ENCODE results near the gene TBC1D4.
"Not testable (repeated sequence)": the region's sequence is repeated elsewhere in the genome, so short reads cannot be mapped to it uniquely, and the experiment has no call there.

TBC1D4 gene

DNA sequence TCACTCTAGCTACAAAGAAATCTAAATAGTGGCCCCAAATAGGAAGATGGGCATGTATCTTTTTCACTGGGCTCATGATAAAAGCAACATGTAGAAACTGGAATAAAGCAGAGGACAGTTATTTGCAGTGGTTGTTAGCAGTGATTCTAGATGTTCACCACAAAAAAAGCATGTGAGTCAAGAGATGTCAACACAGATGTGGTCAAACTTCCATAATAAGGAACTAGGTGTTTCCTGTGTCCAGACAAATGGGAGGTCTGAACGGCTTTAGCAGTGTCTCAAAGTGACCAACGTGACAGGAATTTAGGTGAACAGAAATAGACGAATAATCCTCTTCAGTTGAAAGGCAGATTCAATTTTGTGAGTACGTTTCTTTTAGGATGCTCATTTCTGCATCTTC is 162.7 kb downstream of the TBC1D4 start:
- DNase-seq (ENCODE audit: low read depth), result peak; percentile 19

DNA sequence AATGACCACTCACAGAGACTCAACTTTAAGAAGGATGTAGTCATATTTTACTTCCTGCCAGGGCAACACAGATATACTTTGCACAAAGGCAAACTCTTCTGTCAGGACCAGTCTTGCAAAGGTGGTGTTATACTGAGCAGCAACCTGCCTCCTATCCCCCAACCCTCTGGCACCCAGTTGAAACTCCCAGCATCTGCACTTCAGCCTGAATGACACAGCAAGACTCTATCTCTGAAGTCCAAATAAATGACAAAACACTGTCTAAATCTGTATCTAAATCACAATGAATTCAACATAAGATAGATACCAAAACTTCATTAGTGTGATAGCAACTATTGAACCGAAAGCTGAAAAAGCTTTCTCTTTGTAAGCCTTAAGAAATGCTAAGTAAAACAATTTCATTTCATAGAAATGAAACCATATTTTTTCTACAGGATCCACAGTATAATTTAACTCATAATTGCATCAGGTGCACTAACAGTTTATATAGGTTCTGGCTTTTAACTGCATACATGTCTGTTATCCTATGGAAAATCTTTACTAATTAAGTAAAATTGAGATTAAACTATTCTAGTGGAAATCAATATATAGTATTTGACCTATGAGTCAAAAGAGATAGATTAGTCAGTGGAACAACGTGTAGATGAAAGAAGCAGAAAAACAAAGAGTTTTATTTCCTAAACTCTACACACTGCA is 163.7 kb downstream of the TBC1D4 start:
- DNase-seq (ENCODE audit: low read depth), result no peak

DNA sequence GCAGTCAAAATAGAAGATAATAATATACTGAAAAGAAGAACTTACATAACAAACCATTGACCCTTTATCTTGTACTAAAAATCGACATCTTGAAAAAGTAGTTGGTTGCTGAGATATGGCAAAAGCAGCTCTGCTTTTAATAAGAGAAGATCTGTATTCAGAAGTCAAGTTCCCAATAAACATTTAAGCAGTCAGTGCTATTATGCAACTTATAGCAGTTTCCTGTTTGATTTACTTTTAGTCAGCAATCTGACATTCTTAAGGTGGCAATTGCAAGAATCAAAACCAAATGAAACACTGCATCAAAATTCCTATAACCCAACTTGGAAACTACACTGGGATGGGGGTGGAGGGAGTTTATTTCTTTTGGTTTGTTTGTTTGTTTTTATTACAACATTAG is 165.5 kb downstream of the TBC1D4 start:
- no peak for DNase-seq (ENCODE audit: low read depth)

DNA sequence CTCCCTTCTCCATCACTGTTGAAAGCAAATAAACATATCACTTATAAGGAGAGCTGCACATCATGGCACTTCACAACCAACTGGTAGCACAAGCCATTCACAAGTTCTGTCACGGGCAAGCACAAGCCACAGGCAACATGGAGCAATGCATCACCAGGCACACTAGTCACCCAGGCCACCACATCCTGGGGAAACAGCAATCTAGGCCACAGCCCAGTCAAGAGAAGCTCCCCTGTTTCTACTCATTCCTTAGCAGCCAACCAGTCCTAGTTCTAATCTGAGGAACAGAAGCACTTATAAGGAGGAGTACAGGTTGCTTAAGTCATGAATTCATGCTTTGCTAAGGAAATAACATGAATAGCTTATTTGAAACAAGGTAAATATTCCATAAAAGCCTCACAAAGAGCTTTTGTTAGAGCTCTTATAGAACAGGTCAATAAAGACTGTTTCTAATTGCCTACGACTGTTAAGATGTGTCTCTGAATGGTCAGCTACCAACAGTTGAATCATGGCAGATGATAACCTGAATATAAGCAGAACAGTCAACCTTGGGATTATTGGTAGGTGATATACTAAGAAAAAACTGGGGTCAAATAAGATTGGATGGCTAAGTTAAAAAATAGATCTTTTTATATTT is 169.0 kb downstream of the TBC1D4 start:
- DNase-seq (ENCODE audit: low read depth), result no peak

DNA sequence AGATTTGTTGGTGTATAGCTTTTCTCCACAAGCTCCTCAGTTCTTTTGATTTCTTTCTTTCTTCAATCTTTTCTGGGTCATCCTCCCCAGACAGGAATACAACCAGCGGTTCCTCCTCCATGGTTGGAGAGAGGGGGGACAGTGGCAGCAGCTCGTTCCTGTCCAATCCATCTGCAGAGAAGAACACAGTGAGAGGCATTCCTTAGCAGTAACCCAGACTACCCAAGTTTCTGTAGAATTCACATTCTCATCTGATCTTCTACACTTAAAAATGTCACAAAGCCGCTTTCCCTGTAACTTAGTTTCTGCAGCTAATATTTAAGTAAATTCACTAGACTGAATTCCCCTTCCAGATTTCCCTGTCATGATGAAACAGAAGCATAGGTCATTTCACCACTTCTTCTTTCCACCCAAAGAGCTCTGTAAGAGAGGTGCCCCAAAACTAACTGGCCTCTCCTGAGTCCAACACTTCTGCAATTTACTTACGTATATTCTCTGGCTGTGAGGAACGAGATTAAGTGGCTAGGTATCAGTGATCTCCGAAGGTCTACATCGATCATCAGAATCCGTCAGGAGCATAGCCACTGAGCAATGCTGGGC is 171.9 kb downstream of the TBC1D4 start:
- no peak for DNase-seq (ENCODE audit: low read depth)

DNA sequence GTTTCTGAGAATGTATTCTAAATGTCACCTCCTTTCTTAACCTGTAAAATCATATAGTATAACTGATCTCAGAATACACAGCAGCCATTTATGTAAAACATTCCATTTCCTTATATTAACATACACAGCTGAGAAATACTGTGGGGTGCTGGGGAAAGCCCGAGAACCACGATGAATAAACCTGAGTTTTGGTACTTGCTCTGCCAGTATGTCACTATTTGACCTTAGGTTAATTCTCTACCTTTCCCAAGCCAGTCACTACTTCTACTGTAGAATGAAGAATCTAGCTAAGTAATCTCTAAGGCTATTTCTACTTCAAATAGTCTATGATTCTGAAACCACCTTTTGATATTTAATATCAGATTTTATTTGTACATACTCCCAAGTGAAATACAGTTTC is 173.7 kb downstream of the TBC1D4 start:
- no peak for DNase-seq (ENCODE audit: low read depth)

DNA sequence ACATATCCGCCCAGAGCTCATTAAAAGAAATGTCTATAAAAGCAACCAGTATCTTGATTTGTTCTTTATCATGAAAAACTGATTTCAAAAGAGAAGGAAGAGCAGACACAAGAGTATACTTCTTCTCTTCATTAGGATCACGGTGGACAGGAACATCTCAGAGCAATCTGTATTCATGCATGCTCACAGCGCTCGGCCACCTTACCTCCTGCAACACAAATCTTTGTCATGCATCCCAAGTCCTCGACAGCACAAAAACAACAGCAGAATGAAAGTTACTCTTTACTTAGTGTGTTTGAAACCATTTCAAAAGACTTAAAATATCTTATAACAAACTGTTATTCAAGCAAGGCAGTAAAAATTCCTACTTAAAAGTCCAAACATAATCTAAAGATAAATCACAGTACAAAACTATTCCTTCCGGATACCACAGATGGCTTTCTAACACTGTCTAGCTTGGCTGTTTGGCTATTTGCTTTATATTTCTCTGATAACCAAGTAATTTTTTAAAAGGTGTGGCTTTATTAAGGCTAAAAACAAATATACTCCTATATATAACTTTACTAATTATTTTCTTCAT is 174.5 kb downstream of the TBC1D4 start:
- DNase-seq (ENCODE audit: low read depth), result no peak

DNA sequence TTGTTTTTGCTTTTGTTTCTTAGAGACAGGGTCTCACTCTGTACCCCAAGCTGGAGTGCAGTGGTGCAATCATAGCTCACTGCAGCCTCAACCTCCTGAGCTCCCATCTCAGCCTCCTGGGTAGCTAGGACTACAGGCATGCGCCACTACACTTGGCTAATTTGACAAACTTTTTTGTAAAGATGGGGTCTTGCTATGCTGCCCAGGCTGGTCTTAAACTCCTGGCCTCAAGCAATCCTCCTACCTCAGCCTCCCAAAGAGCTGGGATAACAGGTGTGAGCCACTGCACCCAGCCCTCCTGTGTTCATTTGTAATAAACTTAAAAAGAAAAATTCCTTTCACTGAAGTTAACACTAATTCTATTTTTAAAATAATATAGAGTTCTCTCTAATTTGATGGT is 175.0 kb downstream of the TBC1D4 start:
- DNase-seq (ENCODE audit: low read depth), result not testable (repeated sequence)

DNA sequence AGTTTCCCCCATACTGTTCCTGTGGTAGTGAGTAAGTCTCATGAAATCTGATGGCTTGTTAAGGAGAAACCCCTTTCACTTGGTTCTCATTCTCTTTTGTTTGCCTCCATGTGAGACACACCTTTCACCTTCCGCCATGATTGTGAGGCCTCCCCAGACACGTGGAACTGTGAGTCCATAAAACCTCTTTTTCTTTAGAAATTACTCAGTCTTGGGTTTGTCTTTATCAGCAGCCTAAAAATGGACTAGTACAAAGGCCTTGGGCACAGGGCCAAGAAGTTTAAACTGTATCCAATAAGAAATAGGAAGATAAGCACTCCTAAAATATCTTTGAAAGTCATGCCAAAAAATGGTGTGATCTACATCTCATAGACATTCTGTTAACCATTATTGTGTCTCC is 176.9 kb downstream of the TBC1D4 start:
- no peak for DNase-seq (ENCODE audit: low read depth)

DNA sequence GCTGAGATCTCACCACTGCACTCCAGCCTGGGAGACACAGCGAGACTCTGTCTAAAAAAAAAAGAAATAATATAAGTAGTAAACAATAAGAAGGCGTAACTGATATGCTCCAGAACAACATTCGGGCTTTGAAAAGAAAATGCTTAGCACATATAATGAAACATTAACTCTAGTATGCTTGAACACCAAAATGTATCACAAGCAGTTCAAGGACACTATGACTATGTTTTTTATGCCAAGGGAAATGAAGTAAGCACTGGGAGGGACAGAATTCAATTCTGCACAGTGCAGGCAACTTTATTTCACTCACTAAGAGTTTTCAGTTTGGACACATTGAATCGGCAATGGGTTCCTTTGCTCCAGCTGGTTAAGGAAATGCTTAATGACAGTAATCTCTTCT is 178.7 kb downstream of the TBC1D4 start:
- DNase-seq (ENCODE audit: low read depth), result no peak

DNA sequence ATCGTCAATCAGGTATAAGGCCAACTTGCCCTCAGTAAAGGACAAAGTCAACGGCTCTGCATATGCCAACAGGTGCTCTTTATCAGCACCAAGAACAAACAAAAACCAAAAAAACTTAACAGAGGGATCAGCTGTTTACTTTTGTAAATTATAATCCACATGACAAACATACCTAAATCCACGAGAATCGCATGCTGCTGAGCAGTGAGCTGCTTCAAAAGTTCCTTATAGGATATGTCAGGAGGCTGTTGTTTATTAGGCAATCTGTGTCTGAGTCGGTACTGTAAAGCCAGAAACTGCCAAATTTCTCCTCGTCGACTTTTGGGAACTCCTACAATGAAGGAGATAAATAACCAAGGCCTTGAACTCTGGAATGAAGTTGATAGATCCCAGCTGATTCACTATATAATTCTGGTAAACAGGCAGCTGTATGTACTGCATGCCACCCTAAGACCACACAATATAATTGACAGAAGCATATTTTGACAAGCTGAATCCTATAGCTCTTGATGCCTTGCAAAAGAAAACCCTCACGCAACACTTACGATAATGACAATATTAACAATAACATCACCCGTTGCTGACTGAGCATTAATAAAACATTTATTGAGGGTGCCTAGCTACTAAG is 179.8 kb downstream of the TBC1D4 start:
- DNase-seq (ENCODE audit: low read depth), result no peak

DNA sequence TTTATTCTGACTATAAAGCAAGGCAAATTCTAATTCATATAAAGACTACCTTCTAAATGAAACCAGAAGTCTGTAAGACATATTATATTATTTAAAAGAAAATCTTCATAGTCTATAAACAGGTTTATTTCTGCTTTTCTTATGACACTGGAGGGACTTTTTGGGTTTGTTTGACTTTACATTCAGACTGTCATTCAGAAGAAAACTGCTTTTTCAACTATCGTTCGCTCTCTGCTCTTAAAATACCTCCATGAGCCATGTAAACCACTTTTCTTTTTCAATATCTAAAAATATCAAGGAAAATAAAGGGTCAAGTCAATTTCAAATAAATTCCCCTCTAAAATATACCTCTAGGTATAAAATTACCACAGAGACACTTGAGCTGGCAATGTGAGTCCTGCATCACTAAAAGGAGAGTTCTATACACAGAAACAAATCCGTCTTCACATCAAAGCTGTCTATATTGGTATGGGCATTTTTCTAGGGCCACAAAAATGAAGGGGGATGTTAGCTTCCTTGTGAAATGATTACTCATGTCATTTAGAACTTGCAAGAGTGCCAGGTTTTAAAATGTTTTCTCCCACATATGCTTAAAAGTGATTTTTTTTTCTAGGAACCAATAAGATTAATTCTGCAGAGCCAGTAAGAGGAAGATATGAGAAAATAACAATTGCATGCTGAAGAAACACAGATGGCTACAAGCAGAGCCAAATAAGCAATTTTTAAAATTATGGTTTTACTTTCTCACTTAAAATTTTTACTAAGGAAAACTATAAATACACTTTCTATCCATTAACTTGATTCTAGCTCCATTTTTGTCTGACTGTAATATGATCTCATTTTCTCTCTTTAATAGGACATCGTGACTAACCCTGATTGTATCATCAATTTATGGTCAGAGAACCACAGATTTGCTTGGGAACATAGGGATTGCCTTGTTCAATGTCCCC is 181.8 kb downstream of the TBC1D4 start:
- no peak for DNase-seq (ENCODE audit: low read depth)

DNA sequence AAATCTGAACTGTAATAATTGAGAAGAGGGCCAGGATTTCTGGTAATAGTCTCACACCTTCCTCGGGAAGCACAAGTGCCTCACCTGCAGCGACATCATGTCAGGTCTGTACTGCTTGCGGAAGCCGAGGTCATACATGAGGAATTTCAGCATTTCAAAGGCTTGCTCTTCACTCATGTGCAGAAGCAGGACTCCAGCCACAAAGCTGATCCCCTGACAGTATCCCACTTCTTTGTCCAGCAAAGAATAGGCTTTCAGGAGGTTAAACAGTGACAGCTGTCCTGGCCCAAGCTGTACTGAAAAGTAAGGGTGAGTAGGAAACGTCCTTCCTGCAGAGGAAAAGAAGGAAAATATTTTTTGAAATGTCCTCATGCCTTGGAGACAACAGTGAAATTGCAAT is 182.7 kb downstream of the TBC1D4 start:
- no peak for DNase-seq (ENCODE audit: low read depth)

DNA sequence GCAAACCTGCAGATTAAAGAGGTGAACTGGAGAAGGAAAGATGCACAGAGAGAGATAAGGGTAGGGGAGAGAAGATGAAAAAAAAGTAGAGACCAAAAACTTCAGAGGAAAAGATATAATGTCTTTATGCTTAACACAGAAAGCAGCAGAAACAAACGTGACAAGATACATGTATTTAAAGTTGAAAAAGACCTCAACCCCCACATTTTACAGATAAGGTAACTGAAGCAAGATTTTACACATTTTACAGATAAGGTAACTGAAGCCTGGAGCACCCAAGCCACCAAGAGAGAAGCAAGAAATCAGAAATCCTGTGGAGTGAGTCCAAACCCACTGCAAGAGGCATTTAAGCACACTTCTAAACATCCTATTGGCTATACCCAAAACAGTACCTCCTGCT is 185.3 kb downstream of the TBC1D4 start:
- DNase-seq (ENCODE audit: low read depth), result no peak

DNA sequence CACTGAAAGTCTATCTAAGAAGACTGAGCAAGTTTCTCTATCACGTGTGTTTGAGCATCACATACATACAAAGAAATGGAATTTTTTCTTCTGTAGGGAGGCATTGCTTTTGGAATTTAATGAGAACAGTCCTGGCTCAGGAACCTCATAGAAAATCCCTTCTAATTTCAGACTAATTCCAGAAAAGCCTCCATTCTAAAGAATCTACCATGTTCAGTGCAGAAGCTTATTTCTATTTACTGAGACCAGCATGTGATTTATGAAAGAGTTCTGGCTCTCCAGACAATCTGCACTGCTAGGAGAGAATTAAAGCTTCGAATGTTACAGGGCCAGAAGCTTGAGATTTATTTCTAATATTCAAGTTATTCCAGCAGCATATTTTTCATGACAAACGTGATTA is 186.8 kb downstream of the TBC1D4 start:
- DNase-seq (ENCODE audit: low read depth), result no peak

DNA sequence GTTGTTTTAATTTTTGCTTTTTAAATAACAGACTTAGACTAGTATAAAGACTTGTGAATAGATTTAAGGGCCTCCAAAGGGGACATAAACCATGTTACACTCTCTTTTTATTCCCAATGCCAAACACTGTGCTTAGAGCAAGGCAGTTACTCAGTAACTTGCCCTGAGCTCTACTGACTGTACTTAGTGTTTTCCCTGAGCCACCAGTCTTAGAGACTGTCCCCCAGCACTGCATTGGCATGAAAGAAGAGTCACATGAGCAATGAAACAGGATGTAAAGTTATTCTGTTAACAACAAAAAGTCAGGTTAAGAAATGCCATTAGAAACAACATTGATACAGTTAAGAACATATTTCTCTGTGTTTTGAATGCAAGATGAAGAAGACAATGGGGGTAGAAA is 187.9 kb downstream of the TBC1D4 start:
- no peak for DNase-seq (ENCODE audit: low read depth)

DNA sequence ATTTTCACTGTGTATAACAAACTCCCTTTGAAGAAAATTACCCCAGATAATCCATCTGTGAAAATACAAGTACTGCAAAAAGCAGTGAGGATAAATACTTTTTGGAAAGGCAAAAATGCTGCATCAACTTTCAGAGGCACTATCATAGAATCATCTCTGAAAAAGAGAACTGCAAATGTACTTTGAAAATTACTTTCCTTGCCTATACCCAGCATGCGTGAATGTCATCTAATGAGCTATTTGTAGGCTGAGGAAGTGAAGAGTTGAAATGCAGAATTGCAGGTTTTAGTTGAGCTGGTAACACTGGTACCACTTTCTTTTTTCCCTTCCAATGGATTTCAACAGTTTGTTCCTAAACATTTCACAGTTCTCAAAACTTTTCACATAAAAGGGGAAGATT is 196.7 kb downstream of the TBC1D4 start:
- no peak for DNase-seq (ENCODE audit: low read depth)

DNA sequence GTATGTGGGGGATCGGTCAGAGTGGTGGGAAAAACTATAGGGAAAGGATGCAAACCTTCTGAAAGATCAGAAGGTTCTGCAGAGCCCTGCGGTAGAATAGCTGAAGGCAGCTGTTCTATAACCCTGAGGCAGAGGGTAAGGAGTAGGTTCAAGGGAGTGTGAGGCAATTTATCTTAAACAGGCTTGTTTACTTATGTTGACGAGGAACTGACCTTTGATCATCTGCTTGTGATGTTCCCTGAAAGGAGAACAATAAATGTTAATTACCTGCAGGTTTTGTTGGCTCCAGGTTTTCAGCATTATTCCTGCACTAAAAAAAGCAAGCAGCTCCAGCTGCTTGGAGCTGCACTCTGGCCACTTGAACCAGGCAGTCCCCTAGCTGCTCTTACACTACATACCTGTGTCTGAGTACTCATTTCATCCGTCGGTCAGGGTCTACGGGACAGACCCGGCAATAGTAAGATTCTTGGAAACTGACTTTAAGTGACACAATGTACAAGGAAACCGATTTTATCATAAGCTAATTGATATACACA is 202.1 kb downstream of the TBC1D4 start:
- no peak for DNase-seq (ENCODE audit: low read depth)

DNA sequence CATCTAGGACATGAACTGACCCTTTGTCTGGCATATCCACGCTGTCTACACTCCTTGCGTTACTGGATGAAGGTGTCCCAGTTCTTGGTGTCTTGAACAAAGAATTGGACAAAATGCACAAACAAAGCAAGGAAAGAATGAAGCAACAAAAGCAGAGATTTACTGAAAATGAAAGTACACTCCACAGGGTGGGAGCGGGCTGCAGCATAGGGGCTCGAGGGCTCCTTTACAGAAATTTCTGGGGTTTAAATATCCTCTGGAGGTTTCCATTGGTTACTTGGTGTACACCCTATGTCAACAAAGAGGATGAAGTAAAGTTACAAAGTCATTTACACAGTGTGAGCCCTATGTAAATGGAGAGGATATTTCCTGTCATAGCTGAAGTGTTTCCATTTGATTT is 208.3 kb downstream of the TBC1D4 start:
- not testable (repeated sequence) for DNase-seq (ENCODE audit: low read depth)

DNA sequence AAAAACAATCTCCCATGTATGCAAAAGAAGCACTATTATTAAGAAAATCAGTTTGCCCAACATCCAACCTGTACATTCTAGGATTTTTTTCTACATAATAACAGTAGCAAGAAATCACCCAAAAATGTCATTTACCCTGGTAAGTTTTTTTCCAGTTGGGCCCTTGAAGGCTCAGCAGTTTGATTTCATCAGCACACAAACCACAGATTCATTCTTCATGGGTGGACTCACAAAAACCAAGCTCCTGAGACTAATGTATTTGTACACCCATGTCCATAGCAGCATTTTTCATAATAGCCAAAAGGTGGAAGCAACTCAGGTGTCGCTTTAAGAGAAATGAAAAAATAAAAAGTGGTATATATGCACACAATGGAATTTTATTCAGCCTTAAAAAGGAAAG is 210.1 kb downstream of the TBC1D4 start:
- DNase-seq (ENCODE audit: low read depth), result no peak

DNA sequence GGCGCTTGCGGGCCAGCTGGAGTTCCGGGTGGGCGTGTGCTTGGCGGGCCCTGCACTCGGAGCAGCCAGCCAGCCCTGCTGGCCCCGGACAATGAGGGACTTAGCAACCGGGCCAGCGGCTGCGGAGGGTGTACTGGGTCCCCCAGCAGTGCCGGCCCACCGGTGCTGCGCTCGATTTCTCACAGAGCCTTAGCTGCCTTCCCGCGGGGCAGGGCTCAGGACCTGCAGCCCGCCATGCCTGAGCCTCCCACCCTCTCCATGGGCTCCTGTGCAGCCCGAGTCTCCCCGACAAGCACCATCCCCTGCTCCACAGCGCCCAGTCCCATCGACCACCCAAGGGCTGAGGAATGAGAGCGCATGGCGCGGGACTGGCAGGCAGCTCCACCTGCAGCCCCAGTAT is 213.5 kb downstream of the TBC1D4 start:
- not testable (repeated sequence) for DNase-seq (ENCODE audit: low read depth)

Measured in HS-5 (cell line).